K562 (cell line): ENCODE results near the gene KLHL22.

Experiments used
- ELK1 ChIP-seq: sonication (generic); formaldehyde crosslinking; IDR thresholded peaks from 2 replicates; pipeline ENCODE4 v1.8.1; 2022; ENCODE audit warnings: missing genetic modification reagents
- EP300 ChIP-seq: IDR thresholded peaks from 2 replicates; pipeline ENCODE4 v1.6.1; 2012; ENCODE audit warnings: low read length, improper control_type of control experiment
- EZH2 ChIP-seq: IDR thresholded peaks from 2 replicates; pipeline ENCODE4 v1.6.1; 2012; ENCODE audit warnings: low read depth, mild to moderate bottlenecking, inconsistent platforms, low read length, borderline replicate concordance
- MAFK ChIP-seq: IDR thresholded peaks from 2 replicates; pipeline ENCODE4 v1.6.1; 2011; ENCODE audit warnings: low read length, improper control_type of control experiment
- NFIC ChIP-seq: fragments of 450-650 bp; IDR thresholded peaks from 2 replicates; pipeline ENCODE4 v1.6.1; 2017; ENCODE audit warnings: mild to moderate bottlenecking, inconsistent platforms
- POLR2G ChIP-seq: fragments of 200-400 bp; formaldehyde crosslinking; IDR thresholded peaks from 2 replicates; pipeline ENCODE4 v1.6.1; 2017; ENCODE audit warnings: low read depth, mild to moderate bottlenecking, antibody characterized with exemption, low read length, moderate library complexity
- PTBP1 ChIP-seq: fragments of 200-400 bp; formaldehyde crosslinking; IDR thresholded peaks from 2 replicates; pipeline ENCODE4 v1.6.1; 2017; ENCODE audit warnings: low read depth, low read length
- RBM17 ChIP-seq: fragments of 200-400 bp; formaldehyde crosslinking; IDR thresholded peaks from 2 replicates; pipeline ENCODE4 v1.6.1; 2017; ENCODE audit warnings: low read depth, mild to moderate bottlenecking, low read length, borderline replicate concordance
- ZKSCAN1 ChIP-seq: fragments of 150-350 bp; IDR thresholded peaks from 2 replicates; pipeline ENCODE4 v1.6.1; 2016; ENCODE audit warnings: low read depth, low read length
- TF ChIP-seq, protein P1 (sequence below): fragments of 250-450 bp; sonication (Bioruptor Pico); IDR thresholded peaks from 2 replicates; pipeline ENCODE4 v1.8.0; 2022; ENCODE audit warnings: moderate library complexity, mild to moderate bottlenecking, inconsistent platforms
- TF ChIP-seq, protein P2 (sequence below), 3 experiments: fragments of 200-800 bp in 1 of 3; sonication (Bioruptor generic) in 1 of 3; sonication (generic) in 1 of 3; formaldehyde crosslinking in 1 of 3; IDR thresholded peaks; 2 replicates each; pipeline versions ENCODE4 v1.6.1 to v1.8.0; 2016 to 2022; ENCODE audit warnings: mild to moderate bottlenecking in 2 of 3, missing compliant biosample characterization in 2 of 3, missing genetic modification characterization in 2 of 3, missing genetic modification reagents in 1 of 3
- TF ChIP-seq, protein P3 (sequence below), 3 experiments: IDR thresholded peaks in 2 of 3; conservative IDR thresholded peaks in 1 of 3; 2 replicates each; pipeline ENCODE4 v1.5.1; 2011 to 2012; ENCODE audit warnings: low read length in 3 of 3, mild to moderate bottlenecking in 3 of 3, control low read depth in 2 of 3, improper control_type of control experiment in 1 of 3, inconsistent platforms in 1 of 3, low read depth in 1 of 3, mixed read lengths in 1 of 3, moderate library complexity in 1 of 3; ENCODE audit not compliant: insufficient read depth in 2 of 3

GRCh38 chr22:20532256-20532993, 36.8 kb upstream of the KLHL22 start:
- TF ChIP-seq ELK1 (0 out of 2 replicates have a peak, but pooled peaks have one; percentile 20), POLR2G (no peak), PTBP1 (no peak), NFIC (no peak), MAFK (no peak), EZH2 (no peak), RBM17 (no peak), ZKSCAN1 (no peak), EP300 (no peak)
- TF ChIP-seq, protein P1, sequence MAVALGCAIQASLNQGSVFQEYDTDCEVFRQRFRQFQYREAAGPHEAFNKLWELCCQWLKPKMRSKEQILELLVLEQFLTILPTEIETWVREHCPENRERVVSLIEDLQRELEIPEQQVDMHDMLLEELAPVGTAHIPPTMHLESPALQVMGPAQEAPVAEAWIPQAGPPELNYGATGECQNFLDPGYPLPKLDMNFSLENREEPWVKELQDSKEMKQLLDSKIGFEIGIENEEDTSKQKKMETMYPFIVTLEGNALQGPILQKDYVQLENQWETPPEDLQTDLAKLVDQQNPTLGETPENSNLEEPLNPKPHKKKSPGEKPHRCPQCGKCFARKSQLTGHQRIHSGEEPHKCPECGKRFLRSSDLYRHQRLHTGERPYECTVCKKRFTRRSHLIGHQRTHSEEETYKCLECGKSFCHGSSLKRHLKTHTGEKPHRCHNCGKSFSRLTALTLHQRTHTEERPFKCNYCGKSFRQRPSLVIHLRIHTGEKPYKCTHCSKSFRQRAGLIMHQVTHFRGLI = no peak
- TF ChIP-seq, protein P2, sequence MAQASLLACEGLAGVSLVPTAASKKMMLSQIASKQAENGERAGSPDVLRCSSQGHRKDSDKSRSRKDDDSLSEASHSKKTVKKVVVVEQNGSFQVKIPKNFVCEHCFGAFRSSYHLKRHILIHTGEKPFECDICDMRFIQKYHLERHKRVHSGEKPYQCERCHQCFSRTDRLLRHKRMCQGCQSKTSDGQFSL (CRISPR knock-in tag; IDR thresholded peaks at IDR 0.05) = no peak
- TF ChIP-seq, protein P2 (tag; IDR thresholded peaks at IDR 0.05) = no peak
- TF ChIP-seq, protein P3, sequence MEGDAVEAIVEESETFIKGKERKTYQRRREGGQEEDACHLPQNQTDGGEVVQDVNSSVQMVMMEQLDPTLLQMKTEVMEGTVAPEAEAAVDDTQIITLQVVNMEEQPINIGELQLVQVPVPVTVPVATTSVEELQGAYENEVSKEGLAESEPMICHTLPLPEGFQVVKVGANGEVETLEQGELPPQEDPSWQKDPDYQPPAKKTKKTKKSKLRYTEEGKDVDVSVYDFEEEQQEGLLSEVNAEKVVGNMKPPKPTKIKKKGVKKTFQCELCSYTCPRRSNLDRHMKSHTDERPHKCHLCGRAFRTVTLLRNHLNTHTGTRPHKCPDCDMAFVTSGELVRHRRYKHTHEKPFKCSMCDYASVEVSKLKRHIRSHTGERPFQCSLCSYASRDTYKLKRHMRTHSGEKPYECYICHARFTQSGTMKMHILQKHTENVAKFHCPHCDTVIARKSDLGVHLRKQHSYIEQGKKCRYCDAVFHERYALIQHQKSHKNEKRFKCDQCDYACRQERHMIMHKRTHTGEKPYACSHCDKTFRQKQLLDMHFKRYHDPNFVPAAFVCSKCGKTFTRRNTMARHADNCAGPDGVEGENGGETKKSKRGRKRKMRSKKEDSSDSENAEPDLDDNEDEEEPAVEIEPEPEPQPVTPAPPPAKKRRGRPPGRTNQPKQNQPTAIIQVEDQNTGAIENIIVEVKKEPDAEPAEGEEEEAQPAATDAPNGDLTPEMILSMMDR (IDR thresholded peaks at IDR 0.05 in 2 of 3, conservative IDR thresholded peaks at IDR 0.05 in 1 of 3; ENCODE audit: insufficient read depth in 2 of 3, low read depth in 1 of 3, low read length in 3 of 3) = no peak
